ENCODE measurements around the gene ATP6V0A4. TPM values are rescaled to one million over a fixed set of nuclear protein-coding genes. Genes with fewer than 3 reads are reported as not detected.

The ATP6V0A4 gene
- total RNA-seq, 1 experiment from 2014 or later = 1.1 TPM

DNA sequence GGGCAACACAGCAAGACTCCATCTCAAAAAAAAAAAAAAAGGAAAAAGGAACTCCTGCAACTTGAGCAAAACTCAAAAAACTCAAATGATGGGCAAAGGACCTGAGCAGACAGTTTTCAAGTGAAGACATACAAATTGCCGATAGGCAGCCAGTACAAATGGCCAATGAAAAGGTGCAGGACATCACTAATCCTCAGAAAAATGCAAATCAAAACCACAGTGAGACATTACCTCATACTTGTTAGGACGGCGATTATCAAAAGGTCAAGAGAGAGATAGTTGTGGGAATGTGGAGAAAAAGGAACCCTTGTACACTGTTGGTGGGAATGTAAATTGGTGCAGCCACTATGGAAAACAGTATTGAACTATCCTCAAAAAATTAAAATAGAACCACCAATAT, 113.7 kb downstream of the ATP6V0A4 start (continued):
- TF ChIP-seq, protein P1, sequence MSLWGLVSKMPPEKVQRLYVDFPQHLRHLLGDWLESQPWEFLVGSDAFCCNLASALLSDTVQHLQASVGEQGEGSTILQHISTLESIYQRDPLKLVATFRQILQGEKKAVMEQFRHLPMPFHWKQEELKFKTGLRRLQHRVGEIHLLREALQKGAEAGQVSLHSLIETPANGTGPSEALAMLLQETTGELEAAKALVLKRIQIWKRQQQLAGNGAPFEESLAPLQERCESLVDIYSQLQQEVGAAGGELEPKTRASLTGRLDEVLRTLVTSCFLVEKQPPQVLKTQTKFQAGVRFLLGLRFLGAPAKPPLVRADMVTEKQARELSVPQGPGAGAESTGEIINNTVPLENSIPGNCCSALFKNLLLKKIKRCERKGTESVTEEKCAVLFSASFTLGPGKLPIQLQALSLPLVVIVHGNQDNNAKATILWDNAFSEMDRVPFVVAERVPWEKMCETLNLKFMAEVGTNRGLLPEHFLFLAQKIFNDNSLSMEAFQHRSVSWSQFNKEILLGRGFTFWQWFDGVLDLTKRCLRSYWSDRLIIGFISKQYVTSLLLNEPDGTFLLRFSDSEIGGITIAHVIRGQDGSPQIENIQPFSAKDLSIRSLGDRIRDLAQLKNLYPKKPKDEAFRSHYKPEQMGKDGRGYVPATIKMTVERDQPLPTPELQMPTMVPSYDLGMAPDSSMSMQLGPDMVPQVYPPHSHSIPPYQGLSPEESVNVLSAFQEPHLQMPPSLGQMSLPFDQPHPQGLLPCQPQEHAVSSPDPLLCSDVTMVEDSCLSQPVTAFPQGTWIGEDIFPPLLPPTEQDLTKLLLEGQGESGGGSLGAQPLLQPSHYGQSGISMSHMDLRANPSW (CRISPR knock-in tag; conservative IDR thresholded peaks at IDR 0.05; ENCODE audit: low read depth) = no peak
- TF ChIP-seq ZNF423 (CRISPR knock-in tag; IDR thresholded peaks at IDR 0.05) = no peak
- TF ChIP-seq, protein P2, sequence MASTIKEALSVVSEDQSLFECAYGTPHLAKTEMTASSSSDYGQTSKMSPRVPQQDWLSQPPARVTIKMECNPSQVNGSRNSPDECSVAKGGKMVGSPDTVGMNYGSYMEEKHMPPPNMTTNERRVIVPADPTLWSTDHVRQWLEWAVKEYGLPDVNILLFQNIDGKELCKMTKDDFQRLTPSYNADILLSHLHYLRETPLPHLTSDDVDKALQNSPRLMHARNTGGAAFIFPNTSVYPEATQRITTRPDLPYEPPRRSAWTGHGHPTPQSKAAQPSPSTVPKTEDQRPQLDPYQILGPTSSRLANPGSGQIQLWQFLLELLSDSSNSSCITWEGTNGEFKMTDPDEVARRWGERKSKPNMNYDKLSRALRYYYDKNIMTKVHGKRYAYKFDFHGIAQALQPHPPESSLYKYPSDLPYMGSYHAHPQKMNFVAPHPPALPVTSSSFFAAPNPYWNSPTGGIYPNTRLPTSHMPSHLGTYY (CRISPR knock-in tag; IDR thresholded peaks at IDR 0.05) = no peak
- TF ChIP-seq, protein P3, sequence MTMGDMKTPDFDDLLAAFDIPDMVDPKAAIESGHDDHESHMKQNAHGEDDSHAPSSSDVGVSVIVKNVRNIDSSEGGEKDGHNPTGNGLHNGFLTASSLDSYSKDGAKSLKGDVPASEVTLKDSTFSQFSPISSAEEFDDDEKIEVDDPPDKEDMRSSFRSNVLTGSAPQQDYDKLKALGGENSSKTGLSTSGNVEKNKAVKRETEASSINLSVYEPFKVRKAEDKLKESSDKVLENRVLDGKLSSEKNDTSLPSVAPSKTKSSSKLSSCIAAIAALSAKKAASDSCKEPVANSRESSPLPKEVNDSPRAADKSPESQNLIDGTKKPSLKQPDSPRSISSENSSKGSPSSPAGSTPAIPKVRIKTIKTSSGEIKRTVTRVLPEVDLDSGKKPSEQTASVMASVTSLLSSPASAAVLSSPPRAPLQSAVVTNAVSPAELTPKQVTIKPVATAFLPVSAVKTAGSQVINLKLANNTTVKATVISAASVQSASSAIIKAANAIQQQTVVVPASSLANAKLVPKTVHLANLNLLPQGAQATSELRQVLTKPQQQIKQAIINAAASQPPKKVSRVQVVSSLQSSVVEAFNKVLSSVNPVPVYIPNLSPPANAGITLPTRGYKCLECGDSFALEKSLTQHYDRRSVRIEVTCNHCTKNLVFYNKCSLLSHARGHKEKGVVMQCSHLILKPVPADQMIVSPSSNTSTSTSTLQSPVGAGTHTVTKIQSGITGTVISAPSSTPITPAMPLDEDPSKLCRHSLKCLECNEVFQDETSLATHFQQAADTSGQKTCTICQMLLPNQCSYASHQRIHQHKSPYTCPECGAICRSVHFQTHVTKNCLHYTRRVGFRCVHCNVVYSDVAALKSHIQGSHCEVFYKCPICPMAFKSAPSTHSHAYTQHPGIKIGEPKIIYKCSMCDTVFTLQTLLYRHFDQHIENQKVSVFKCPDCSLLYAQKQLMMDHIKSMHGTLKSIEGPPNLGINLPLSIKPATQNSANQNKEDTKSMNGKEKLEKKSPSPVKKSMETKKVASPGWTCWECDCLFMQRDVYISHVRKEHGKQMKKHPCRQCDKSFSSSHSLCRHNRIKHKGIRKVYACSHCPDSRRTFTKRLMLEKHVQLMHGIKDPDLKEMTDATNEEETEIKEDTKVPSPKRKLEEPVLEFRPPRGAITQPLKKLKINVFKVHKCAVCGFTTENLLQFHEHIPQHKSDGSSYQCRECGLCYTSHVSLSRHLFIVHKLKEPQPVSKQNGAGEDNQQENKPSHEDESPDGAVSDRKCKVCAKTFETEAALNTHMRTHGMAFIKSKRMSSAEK (CRISPR knock-in tag; IDR thresholded peaks at IDR 0.05; ENCODE audit: borderline replicate concordance) = no peak
- TF ChIP-seq, protein P4, sequence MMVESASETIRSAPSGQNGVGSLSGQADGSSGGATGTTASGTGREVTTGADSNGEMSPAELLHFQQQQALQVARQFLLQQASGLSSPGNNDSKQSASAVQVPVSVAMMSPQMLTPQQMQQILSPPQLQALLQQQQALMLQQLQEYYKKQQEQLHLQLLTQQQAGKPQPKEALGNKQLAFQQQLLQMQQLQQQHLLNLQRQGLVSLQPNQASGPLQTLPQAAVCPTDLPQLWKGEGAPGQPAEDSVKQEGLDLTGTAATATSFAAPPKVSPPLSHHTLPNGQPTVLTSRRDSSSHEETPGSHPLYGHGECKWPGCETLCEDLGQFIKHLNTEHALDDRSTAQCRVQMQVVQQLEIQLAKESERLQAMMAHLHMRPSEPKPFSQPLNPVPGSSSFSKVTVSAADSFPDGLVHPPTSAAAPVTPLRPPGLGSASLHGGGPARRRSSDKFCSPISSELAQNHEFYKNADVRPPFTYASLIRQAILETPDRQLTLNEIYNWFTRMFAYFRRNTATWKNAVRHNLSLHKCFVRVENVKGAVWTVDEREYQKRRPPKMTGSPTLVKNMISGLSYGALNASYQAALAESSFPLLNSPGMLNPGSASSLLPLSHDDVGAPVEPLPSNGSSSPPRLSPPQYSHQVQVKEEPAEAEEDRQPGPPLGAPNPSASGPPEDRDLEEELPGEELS (CRISPR knock-in tag; IDR thresholded peaks at IDR 0.05) = no peak

DNA sequence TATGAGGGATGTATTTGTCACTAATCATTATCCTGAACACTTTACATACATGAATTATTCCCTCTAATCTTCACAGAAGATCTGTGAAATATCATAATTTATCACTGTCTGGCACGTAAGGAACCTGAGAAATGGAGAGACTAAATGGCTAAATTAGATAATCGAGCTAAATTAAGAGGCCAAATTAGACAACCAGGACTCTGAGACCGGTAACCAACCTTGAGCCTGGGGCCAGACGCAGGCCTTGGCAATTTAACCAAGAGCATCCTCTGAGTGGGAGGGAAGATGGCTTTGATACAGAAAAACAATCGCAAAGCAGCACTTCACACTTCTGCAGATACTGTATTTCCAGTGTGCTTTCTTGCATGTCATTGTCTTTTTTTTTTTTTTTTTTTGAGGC, 118.2 kb downstream of the ATP6V0A4 start:
- Mint-ChIP-seq H3K27me3 (ENCODE audit: low read depth) (no peaks in the 10 kb centered on the region), H3K4me1 (peaks cover 13% of the 10 kb centered on the region), H3K27ac (no peak overlapping the region), H3K9me3 (0 out of 2 replicates have a peak, but pooled peaks cover 3% of the 10 kb centered on the region), H3K4me3 (no peak overlapping the region), H3K36me3 (no peaks in the 10 kb centered on the region)
- ATAC-seq = no peak
- ChIA-PET POLR2A (interaction anchor here (0.6 kb wide), 1 partner anchor 30 kb away, joined by 3 read pairs; no protein-coding TSS in a partner anchor), CTCF (interaction anchor here (1.5 kb wide), 1 partner anchor 59 kb away, joined by 3 read pairs; no protein-coding TSS in a partner anchor)
- TF ChIP-seq SMAD3 (CRISPR knock-in tag; IDR thresholded peaks at IDR 0.05; ENCODE audit: borderline replicate concordance) = no peak
- no peak for DNase-seq (ENCODE audit: low spot score)

DNA sequence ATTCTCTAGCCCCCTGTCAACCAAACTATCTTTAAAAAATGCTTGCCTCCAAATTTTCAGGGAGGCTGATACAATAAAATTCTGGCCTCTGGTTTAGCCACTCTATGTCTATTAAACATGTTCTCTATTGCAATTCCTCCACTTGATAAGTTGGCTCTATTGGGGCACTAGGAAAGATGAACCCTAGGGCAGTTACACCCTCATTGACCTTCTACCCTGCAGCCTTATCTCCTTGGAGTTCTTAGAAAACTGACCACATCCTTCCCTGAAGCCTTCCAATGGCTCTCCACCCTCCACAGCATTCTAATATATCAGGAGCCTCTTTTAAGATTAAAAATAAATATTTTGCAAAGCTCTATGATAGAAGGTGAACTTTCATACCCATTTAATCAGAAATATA, 127.4 kb downstream of the ATP6V0A4 start:
- Mint-ChIP-seq H3K9me3 (peaks cover 28% of the 10 kb centered on the region), H3K27ac (no peak overlapping the region), H3K4me1 (peaks cover 45% of the 10 kb centered on the region), H3K36me3 (peaks cover 11% of the 10 kb centered on the region), H3K4me3 (no peak overlapping the region), H3K27me3 (ENCODE audit: low read depth) (no peaks in the 10 kb centered on the region; the same call in 1 of the 2 replicates)
- DNase-seq (ENCODE audit: low spot score) = no peak
- ChIA-PET CTCF (no interaction called here), POLR2A (no interaction called here)
- no peak for ATAC-seq
- TF ChIP-seq CREB1 (CRISPR knock-in tag; IDR thresholded peaks at IDR 0.05) (no peak), ZNF423 (CRISPR knock-in tag; IDR thresholded peaks at IDR 0.05) (no peak), ZBTB21 (CRISPR knock-in tag; IDR thresholded peaks at IDR 0.05; ENCODE audit: borderline replicate concordance) (no peak), RELA (CRISPR knock-in tag; IDR thresholded peaks at IDR 0.05; ENCODE audit: borderline replicate concordance) (no peak), TEAD4 (CRISPR knock-in tag; IDR thresholded peaks at IDR 0.05) (no peak)
- TF ChIP-seq, protein P5, sequence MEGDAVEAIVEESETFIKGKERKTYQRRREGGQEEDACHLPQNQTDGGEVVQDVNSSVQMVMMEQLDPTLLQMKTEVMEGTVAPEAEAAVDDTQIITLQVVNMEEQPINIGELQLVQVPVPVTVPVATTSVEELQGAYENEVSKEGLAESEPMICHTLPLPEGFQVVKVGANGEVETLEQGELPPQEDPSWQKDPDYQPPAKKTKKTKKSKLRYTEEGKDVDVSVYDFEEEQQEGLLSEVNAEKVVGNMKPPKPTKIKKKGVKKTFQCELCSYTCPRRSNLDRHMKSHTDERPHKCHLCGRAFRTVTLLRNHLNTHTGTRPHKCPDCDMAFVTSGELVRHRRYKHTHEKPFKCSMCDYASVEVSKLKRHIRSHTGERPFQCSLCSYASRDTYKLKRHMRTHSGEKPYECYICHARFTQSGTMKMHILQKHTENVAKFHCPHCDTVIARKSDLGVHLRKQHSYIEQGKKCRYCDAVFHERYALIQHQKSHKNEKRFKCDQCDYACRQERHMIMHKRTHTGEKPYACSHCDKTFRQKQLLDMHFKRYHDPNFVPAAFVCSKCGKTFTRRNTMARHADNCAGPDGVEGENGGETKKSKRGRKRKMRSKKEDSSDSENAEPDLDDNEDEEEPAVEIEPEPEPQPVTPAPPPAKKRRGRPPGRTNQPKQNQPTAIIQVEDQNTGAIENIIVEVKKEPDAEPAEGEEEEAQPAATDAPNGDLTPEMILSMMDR (IDR thresholded peaks at IDR 0.05) = no peak
- TF ChIP-seq, protein P6, sequence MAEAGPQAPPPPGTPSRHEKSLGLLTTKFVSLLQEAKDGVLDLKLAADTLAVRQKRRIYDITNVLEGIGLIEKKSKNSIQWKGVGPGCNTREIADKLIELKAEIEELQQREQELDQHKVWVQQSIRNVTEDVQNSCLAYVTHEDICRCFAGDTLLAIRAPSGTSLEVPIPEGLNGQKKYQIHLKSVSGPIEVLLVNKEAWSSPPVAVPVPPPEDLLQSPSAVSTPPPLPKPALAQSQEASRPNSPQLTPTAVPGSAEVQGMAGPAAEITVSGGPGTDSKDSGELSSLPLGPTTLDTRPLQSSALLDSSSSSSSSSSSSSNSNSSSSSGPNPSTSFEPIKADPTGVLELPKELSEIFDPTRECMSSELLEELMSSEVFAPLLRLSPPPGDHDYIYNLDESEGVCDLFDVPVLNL (CRISPR knock-in tag; IDR thresholded peaks at IDR 0.05; ENCODE audit: borderline replicate concordance, low read depth) = no peak
- TF ChIP-seq, protein P7, sequence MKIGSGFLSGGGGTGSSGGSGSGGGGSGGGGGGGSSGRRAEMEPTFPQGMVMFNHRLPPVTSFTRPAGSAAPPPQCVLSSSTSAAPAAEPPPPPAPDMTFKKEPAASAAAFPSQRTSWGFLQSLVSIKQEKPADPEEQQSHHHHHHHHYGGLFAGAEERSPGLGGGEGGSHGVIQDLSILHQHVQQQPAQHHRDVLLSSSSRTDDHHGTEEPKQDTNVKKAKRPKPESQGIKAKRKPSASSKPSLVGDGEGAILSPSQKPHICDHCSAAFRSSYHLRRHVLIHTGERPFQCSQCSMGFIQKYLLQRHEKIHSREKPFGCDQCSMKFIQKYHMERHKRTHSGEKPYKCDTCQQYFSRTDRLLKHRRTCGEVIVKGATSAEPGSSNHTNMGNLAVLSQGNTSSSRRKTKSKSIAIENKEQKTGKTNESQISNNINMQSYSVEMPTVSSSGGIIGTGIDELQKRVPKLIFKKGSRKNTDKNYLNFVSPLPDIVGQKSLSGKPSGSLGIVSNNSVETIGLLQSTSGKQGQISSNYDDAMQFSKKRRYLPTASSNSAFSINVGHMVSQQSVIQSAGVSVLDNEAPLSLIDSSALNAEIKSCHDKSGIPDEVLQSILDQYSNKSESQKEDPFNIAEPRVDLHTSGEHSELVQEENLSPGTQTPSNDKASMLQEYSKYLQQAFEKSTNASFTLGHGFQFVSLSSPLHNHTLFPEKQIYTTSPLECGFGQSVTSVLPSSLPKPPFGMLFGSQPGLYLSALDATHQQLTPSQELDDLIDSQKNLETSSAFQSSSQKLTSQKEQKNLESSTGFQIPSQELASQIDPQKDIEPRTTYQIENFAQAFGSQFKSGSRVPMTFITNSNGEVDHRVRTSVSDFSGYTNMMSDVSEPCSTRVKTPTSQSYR (CRISPR knock-in tag; IDR thresholded peaks at IDR 0.05) = no peak
- TF ChIP-seq, protein P8, sequence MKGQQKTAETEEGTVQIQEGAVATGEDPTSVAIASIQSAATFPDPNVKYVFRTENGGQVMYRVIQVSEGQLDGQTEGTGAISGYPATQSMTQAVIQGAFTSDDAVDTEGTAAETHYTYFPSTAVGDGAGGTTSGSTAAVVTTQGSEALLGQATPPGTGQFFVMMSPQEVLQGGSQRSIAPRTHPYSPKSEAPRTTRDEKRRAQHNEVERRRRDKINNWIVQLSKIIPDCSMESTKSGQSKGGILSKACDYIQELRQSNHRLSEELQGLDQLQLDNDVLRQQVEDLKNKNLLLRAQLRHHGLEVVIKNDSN (CRISPR knock-in tag; IDR thresholded peaks at IDR 0.05) = no peak
